Measurements from ENCODE around the gene ARPC5L. TPM values are rescaled to one million over a fixed set of nuclear protein-coding genes. Genes with fewer than 3 reads are reported as not detected.
A peak's percentile ranks its signal among the peaks of the same experiment; 100 is the strongest.

The ARPC5L gene
- total and polyA plus RNA-seq, 9 of the 15 experiments (the other 6 are each of a cell fraction or from before 2014, with no cell fraction given): 25.4 to 113 (median 63.8) TPM

- TF ChIP-seq KLF6 (CRISPR knock-in tag; IDR thresholded peaks at IDR 0.05; ENCODE audit: borderline replicate concordance) (peak; percentile 6; the same call in 1 of the 2 replicates), CGGBP1 (CRISPR knock-in tag; IDR thresholded peaks at IDR 0.05) (peak; percentile 77; the same call in 1 of the 2 replicates), HLTF (IDR thresholded peaks at IDR 0.05) (no peak), PRDM10 (IDR thresholded peaks at IDR 0.05; ENCODE audit: partially characterized antibody) (peak; percentile 99), NONO (IDR thresholded peaks at IDR 0.05; ENCODE audit: low read depth in 2 of 2, low read length in 1 of 2) (peak in 1 of 2 experiments; percentile 89; a peak in 1 of 4 replicates), COPS2 (conservative IDR thresholded peaks at IDR 0.05) (no peak), ZNF23 (CRISPR knock-in tag; IDR thresholded peaks at IDR 0.05) (no peak), VEZF1 (CRISPR knock-in tag; IDR thresholded peaks at IDR 0.05) (peak; percentile 92), GTF2B (IDR thresholded peaks at IDR 0.05; ENCODE audit: extremely low read depth, insufficient read length) (no peak), KDM5B (IDR thresholded peaks at IDR 0.05; ENCODE audit: insufficient replicate concordance, low read depth, low read length) (peak; percentile 89), ZFPM2 (CRISPR knock-in tag; IDR thresholded peaks at IDR 0.05) (0 out of 2 replicates have a peak, but pooled peaks have one; percentile 71), RBM15 (IDR thresholded peaks at IDR 0.05; ENCODE audit: insufficient read depth, low read length) (0 out of 2 replicates have a peak, but pooled peaks have one; percentile 28), STAT5A (IDR thresholded peaks at IDR 0.05; ENCODE audit: borderline replicate concordance, low read length) (no peak), TOE1 (IDR thresholded peaks at IDR 0.05; ENCODE audit: borderline replicate concordance) (peak; percentile 81), TOE1 (CRISPR knock-in tag; IDR thresholded peaks at IDR 0.05; ENCODE audit: borderline replicate concordance, low read depth) (no peak), TBL1XR1 (IDR thresholded peaks at IDR 0.05; ENCODE audit: low read length in 2 of 2) (peak; percentile 47 to 62; a peak in 3 of 4 replicates), YBX1 (IDR thresholded peaks at IDR 0.05) (no peak), ZBTB33 (CRISPR knock-in tag; IDR thresholded peaks at IDR 0.05) (peak; percentile 6; the same call in 1 of the 2 replicates)
These were observed at the start of gene ARPC5L, which contains the start of gene RPL35 (continued) for GRCh38 chr9:124861342-124862229.
